WI38 (cell line): ENCODE data around the gene TAP1.

Source experiments
- H3K4me3 ChIP-seq: 2 replicates; pipeline ENCODE4 v1.5.1; 2011; ENCODE audit warnings: low read depth, mild to moderate bottlenecking, control low read depth, low read length
- TF ChIP-seq, protein P1 (sequence below): IDR thresholded peaks from 2 replicates; pipeline ENCODE4 v1.5.1; 2012; ENCODE audit warnings: low read depth, mild to moderate bottlenecking, control low read depth, low read length

TAP1 gene

GRCh38 chr6:32829495-32829894 lies 24.0 kb downstream of the TAP1 start:
- TF ChIP-seq, protein P1, sequence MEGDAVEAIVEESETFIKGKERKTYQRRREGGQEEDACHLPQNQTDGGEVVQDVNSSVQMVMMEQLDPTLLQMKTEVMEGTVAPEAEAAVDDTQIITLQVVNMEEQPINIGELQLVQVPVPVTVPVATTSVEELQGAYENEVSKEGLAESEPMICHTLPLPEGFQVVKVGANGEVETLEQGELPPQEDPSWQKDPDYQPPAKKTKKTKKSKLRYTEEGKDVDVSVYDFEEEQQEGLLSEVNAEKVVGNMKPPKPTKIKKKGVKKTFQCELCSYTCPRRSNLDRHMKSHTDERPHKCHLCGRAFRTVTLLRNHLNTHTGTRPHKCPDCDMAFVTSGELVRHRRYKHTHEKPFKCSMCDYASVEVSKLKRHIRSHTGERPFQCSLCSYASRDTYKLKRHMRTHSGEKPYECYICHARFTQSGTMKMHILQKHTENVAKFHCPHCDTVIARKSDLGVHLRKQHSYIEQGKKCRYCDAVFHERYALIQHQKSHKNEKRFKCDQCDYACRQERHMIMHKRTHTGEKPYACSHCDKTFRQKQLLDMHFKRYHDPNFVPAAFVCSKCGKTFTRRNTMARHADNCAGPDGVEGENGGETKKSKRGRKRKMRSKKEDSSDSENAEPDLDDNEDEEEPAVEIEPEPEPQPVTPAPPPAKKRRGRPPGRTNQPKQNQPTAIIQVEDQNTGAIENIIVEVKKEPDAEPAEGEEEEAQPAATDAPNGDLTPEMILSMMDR: no peak

DNA sequence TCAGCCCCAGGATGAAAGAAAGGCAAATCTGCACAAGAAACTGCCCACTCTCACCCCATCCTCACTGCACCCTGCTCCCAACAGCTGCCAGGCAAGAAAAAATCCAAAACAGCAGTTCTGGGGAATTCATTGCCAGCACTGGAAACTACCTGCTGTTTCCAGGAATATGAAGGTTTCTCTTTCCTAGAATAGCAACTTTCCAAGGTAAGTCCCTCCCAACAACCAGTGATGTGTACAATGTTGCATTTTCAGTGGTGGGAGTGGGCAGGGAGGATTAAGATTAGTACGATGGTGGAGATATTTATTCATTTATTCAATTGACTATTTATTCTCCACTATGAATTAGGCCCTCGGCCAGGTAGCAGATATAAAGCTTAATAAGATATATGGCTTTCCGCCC lies 26.5 kb downstream of the TAP1 start:
- TF ChIP-seq, protein P1: no peak
- no peak overlapping the region for H3K4me3 ChIP-seq

More at GRCh38 chr6:32829495-32829894, 24.0 kb downstream of the TAP1 start:
- H3K4me3 ChIP-seq: no peak overlapping the region

DNA sequence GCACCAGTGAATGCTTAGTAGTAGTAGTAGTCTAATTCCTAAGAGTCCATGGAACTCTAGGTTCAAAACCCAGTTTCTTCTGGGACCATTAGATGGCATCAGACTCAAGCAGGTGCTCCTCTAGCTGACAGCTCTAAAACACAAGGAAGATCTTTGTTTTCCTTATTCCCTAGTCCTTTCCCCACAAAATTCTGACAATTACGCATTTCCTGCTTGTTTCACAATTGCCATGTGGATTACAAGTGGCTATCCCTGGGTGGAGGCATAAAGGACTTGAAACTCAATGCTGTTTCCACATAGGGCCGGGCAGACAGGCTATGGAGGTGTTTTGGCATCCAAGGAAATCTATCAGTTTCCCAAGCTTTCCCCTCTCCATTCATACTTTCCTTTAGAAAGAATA lies 27.5 kb downstream of the TAP1 start:
- no peak overlapping the region for H3K4me3 ChIP-seq
- TF ChIP-seq, protein P1: no peak

GRCh38 chr6:32819729-32820128 lies 33.8 kb downstream of the TAP1 start:
- H3K4me3 ChIP-seq: no peak overlapping the region
- TF ChIP-seq, protein P1: no peak

- H3K4me3 ChIP-seq: no peak overlapping the region
- TF ChIP-seq, protein P1: no peak
Observed at GRCh38 chr6:32818867-32819266, 34.6 kb downstream of the TAP1 start.

- TF ChIP-seq, protein P1: no peak
Observed at GRCh38 chr6:32816746-32817204, 36.7 kb downstream of the TAP1 start, which contains the start of gene HLA-DOB. HLA-DOB (minus strand) TSS chr6:32817002; CDS start chr6:32816951, 51 bp downstream.

DNA sequence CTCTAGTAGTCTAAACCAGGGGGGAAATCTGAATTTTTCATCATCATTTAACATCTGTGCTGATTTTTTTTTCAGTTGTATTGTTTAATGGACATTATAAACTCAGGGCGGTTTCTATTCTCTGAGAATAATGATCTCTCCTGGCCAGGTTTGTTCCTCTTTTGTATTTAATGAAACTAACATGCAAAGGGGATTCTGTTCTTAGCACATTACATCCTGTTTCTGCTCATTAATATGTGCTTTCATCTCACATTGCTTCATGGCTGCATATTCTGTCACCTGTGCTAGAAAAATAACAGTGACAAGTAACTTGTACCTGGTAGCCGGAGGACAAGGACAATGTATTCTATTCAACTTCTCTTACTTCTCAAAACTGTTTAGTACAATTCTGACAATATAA lies 37.5 kb downstream of the TAP1 start:
- no peak overlapping the region for H3K4me3 ChIP-seq
- TF ChIP-seq, protein P1: no peak

More at GRCh38 chr6:32816746-32817204, 36.7 kb downstream of the TAP1 start, which contains the start of gene HLA-DOB:
- no peak within 1 kb of the TSS for H3K4me3 ChIP-seq
